Limb (tissue), 2 donors: ENCODE results near the gene MYO7A.

Experiments used
- DNase-seq, 2 donors: peaks; one replicate each; pipeline ENCODE4 v3.0.0-alpha.2; 2016; ENCODE audit errors: extremely low spot score in 2 of 2

Gene MYO7A

GRCh38 chr11:77127920-77128691 is at the start of gene MYO7A:
Gene MYO7A, plus strand, starts transcription at chr11:77128246. Its CDS starts 2,389 bp downstream, at chr11:77130635.
- peak; percentile 20 to 71 for DNase-seq

GRCh38 chr11:77079666-77080065 is 48.4 kb upstream of the MYO7A start:
- no peak for DNase-seq

- no peak for DNase-seq
Measured at GRCh38 chr11:77080643-77081210, 47.3 kb upstream of the MYO7A start.

- DNase-seq, result peak in 1 of 2 donors; percentile 20
Measured at GRCh38 chr11:77081381-77081851, 46.6 kb upstream of the MYO7A start.

GRCh38 chr11:77081976-77082836 is 45.8 kb upstream of the MYO7A start:
- DNase-seq, result peak in 1 of 2 donors; percentile 18

GRCh38 chr11:77082838-77083565 is 45.0 kb upstream of the MYO7A start:
- peak; percentile 3 to 28 for DNase-seq

- peak in 1 of 2 donors; percentile 15 for DNase-seq
Measured at GRCh38 chr11:77083566-77084245, 44.3 kb upstream of the MYO7A start.

GRCh38 chr11:77084581-77085191 is 43.4 kb upstream of the MYO7A start:
- peak in 1 of 2 donors; percentile 17 for DNase-seq

GRCh38 chr11:77085652-77086051 is 42.4 kb upstream of the MYO7A start:
- DNase-seq, result no peak

- DNase-seq, result no peak
Measured at GRCh38 chr11:77086521-77087472, 41.2 kb upstream of the MYO7A start.

GRCh38 chr11:77087723-77088225 is 40.3 kb upstream of the MYO7A start:
- no peak for DNase-seq

GRCh38 chr11:77088236-77089003 is 39.6 kb upstream of the MYO7A start:
- DNase-seq, result no peak

- no peak for DNase-seq
Measured at GRCh38 chr11:77089004-77089545, 39.0 kb upstream of the MYO7A start.

- no peak for DNase-seq
Measured at GRCh38 chr11:77090046-77090372, 38.0 kb upstream of the MYO7A start.

- no peak for DNase-seq
Measured at GRCh38 chr11:77090373-77091111, 37.5 kb upstream of the MYO7A start.

- DNase-seq, result peak; percentile 51 to 85
Measured at GRCh38 chr11:77091146-77091940, 36.7 kb upstream of the MYO7A start.
